HEK293 (cell line): ENCODE data around the gene FAM151A.

Experiments used
- CTCF ChIA-PET: fragments of 350-600 bp; formaldehyde crosslinking; extraction: SDS; loops from one replicate; lab custom pipeline; 2021; ENCODE audit warnings: antibody characterized with exemption; lab: Yijun Ruan, JAX
- POLR2A ChIA-PET: fragments of 300-600 bp; formaldehyde crosslinking; extraction: SDS; loops from one replicate; lab custom pipeline; 2020; ENCODE audit warnings: antibody characterized with exemption, inconsistent platforms; lab: Yijun Ruan, JAX
- H3K27ac ChIP-seq: fragments of 200-500 bp; sonication (Bioruptor generic); 2 replicates; pipeline ENCODE4 v1.5.1; 2014; ENCODE audit warnings: low read depth, low read length, control low read depth, inconsistent platforms; ENCODE audit errors: extremely low read depth
- H3K36me3 ChIP-seq, 2 experiments: fragments of 200-500 bp in 1 of 2; sonication (Bioruptor generic) in 1 of 2; 1 replicate in 1 of 2; 2 replicates in 1 of 2; pipeline ENCODE4 v1.5.1; 2014 to 2017; ENCODE audit warnings: inconsistent platforms in 2 of 2, low read length in 2 of 2; ENCODE audit not compliant: control insufficient read depth in 2 of 2, insufficient read depth in 1 of 2
- H3K4me1 ChIP-seq: fragments of 200-500 bp; sonication (Bioruptor generic); 2 replicates; pipeline ENCODE4 v1.5.1; 2014; ENCODE audit warnings: mild to moderate bottlenecking, low read length, inconsistent platforms; ENCODE audit not compliant: control insufficient read depth, insufficient read depth
- H3K4me3 ChIP-seq: 2 replicates; pipeline ENCODE4 v1.5.1; 2011; ENCODE audit warnings: low read depth, mild to moderate bottlenecking, control low read depth, low read length, moderate library complexity
- H3K9me3 ChIP-seq: fragments of 200-500 bp; sonication (Bioruptor generic); 2 replicates; pipeline ENCODE4 v1.5.1; 2014; ENCODE audit warnings: low read depth, low read length, inconsistent platforms; ENCODE audit not compliant: control insufficient read depth, insufficient read depth
- GLIS1 ChIP-seq: fragments of 450-650 bp; formaldehyde crosslinking; IDR thresholded peaks from 2 replicates; pipeline ENCODE4 v1.5.1; 2016; ENCODE audit warnings: missing biosample characterization, missing genetic modification characterization
- GLIS2 ChIP-seq: fragments of 450-650 bp; formaldehyde crosslinking; IDR thresholded peaks from 2 replicates; pipeline ENCODE4 v1.5.1; 2016; ENCODE audit warnings: missing biosample characterization, missing genetic modification characterization
- KLF8 ChIP-seq: fragments of 450-650 bp; formaldehyde crosslinking; IDR thresholded peaks from 2 replicates; pipeline ENCODE4 v1.5.1; 2016; ENCODE audit warnings: missing biosample characterization, missing genetic modification characterization
- SETDB1 ChIP-seq: IDR thresholded peaks from one replicate; pipeline ENCODE4 v1.6.1; 2017; ENCODE audit warnings: mild to moderate bottlenecking, low read length, moderate library complexity, mixed read lengths; ENCODE audit not compliant: insufficient read length
- SP2 ChIP-seq: fragments of 450-650 bp; formaldehyde crosslinking; IDR thresholded peaks from 2 replicates; pipeline ENCODE4 v1.5.1; 2016; ENCODE audit warnings: missing biosample characterization, missing genetic modification characterization
- ZFHX2 ChIP-seq: fragments of 450-650 bp; formaldehyde crosslinking; conservative IDR thresholded peaks from 2 replicates; pipeline ENCODE4 v1.5.1; 2016; ENCODE audit warnings: missing biosample characterization, missing genetic modification characterization
- ZNF184 ChIP-seq: fragments of 450-650 bp; IDR thresholded peaks from 2 replicates; pipeline ENCODE4 v1.5.1; 2018; ENCODE audit warnings: missing biosample characterization, mild to moderate bottlenecking, missing genetic modification characterization
- ZNF2 ChIP-seq: fragments of 450-650 bp; formaldehyde crosslinking; IDR thresholded peaks from 2 replicates; pipeline ENCODE4 v1.5.1; 2016; ENCODE audit warnings: missing biosample characterization, missing genetic modification characterization
- ZNF324 ChIP-seq: fragments of 450-650 bp; formaldehyde crosslinking; IDR thresholded peaks from 2 replicates; pipeline ENCODE4 v1.5.1; 2016; ENCODE audit warnings: missing biosample characterization, missing genetic modification characterization
- ZNF626 ChIP-seq: fragments of 450-650 bp; sonication (Bioruptor Pico); formaldehyde crosslinking; IDR thresholded peaks from 2 replicates; pipeline ENCODE4 v1.5.1; 2018; ENCODE audit warnings: missing biosample characterization, missing genetic modification characterization, inconsistent platforms
- ZNF654 ChIP-seq: fragments of 450-650 bp; formaldehyde crosslinking; IDR thresholded peaks from 2 replicates; pipeline ENCODE4 v1.5.1; 2016; ENCODE audit warnings: low read depth, missing biosample characterization, missing genetic modification characterization
- TF ChIP-seq, protein P1 (sequence below): fragments of 450-650 bp; formaldehyde crosslinking; IDR thresholded peaks from 2 replicates; pipeline ENCODE4 v1.5.1; 2016; ENCODE audit warnings: missing biosample characterization, missing genetic modification characterization
- TF ChIP-seq, protein P2 (sequence below): fragments of 450-650 bp; formaldehyde crosslinking; IDR thresholded peaks from 2 replicates; pipeline ENCODE4 v1.5.1; 2016; ENCODE audit warnings: missing biosample characterization, missing genetic modification characterization
- TF ChIP-seq, protein P3 (sequence below): fragments of 450-650 bp; formaldehyde crosslinking; IDR thresholded peaks from 2 replicates; pipeline ENCODE4 v1.5.1; 2016; ENCODE audit warnings: missing biosample characterization, missing genetic modification characterization
- TF ChIP-seq, protein P4 (sequence below): fragments of 450-650 bp; formaldehyde crosslinking; conservative IDR thresholded peaks from 2 replicates; pipeline ENCODE4 v1.5.1; 2016; ENCODE audit warnings: low read depth, missing biosample characterization, missing genetic modification characterization
- TF ChIP-seq, protein P5 (sequence below): fragments of 450-650 bp; formaldehyde crosslinking; IDR thresholded peaks from 2 replicates; pipeline ENCODE4 v1.5.1; 2016; ENCODE audit warnings: missing biosample characterization, missing genetic modification characterization

FAM151A gene

DNA sequence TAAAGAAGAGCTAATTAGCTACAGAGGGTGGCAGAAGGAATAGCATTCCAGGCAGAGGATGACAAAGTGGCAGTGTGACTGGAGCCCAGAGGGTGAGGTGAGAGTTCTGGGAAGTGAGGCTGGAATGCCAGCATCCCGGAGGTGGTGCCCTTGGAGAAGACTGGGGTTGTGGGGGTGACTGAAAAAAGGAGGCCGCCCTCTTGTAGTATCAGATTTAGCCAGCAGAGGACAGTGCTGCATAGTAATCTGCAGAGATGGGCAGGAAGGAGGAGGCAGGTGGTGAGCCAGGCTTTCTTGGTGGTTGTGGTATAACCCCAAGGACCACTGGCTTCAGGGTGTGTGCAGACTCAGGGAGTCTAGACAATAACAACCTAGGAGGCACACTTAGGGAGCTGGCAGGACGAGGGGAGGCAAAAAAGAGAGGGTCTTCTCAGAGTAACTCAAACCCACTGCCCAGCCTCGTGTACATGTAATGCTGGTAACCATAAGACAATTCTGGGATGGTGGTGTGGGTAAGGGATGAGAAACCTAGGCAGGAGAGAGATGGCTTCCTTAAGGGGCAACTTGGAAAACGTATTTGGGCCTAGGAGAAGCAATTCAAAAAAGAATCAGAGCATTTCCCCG, 48.8 kb upstream of the FAM151A start:
- POLR2A ChIA-PET: no interaction called here
- TF ChIP-seq ZNF626 (no peak), ZNF324 (no peak), ZNF184 (tag by site-specific recombination) (no peak), ZNF2 (tag by site-specific recombination) (0 out of 2 replicates have a peak, but pooled peaks have one; percentile 34), ZFHX2 (tag by site-specific recombination) (0 out of 2 replicates have a peak, but pooled peaks have one; percentile 11), GLIS2 (tag by site-specific recombination) (peak; percentile 19; the same call in 1 of the 2 replicates), ZNF654 (tag by site-specific recombination) (peak; percentile 92), SP2 (tag by site-specific recombination) (no peak), SETDB1 (no peak), GLIS1 (tag by site-specific recombination) (peak; percentile 21; the same call in 1 of the 2 replicates), KLF8 (tag by site-specific recombination) (no peak)
- TF ChIP-seq, protein P1, sequence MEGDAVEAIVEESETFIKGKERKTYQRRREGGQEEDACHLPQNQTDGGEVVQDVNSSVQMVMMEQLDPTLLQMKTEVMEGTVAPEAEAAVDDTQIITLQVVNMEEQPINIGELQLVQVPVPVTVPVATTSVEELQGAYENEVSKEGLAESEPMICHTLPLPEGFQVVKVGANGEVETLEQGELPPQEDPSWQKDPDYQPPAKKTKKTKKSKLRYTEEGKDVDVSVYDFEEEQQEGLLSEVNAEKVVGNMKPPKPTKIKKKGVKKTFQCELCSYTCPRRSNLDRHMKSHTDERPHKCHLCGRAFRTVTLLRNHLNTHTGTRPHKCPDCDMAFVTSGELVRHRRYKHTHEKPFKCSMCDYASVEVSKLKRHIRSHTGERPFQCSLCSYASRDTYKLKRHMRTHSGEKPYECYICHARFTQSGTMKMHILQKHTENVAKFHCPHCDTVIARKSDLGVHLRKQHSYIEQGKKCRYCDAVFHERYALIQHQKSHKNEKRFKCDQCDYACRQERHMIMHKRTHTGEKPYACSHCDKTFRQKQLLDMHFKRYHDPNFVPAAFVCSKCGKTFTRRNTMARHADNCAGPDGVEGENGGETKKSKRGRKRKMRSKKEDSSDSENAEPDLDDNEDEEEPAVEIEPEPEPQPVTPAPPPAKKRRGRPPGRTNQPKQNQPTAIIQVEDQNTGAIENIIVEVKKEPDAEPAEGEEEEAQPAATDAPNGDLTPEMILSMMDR (tag by site-specific recombination): peak; percentile 91
- TF ChIP-seq, protein P2, sequence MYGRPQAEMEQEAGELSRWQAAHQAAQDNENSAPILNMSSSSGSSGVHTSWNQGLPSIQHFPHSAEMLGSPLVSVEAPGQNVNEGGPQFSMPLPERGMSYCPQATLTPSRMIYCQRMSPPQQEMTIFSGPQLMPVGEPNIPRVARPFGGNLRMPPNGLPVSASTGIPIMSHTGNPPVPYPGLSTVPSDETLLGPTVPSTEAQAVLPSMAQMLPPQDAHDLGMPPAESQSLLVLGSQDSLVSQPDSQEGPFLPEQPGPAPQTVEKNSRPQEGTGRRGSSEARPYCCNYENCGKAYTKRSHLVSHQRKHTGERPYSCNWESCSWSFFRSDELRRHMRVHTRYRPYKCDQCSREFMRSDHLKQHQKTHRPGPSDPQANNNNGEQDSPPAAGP (tag by site-specific recombination): 0 out of 2 replicates have a peak, but pooled peaks have one; percentile 60
- TF ChIP-seq, protein P3, sequence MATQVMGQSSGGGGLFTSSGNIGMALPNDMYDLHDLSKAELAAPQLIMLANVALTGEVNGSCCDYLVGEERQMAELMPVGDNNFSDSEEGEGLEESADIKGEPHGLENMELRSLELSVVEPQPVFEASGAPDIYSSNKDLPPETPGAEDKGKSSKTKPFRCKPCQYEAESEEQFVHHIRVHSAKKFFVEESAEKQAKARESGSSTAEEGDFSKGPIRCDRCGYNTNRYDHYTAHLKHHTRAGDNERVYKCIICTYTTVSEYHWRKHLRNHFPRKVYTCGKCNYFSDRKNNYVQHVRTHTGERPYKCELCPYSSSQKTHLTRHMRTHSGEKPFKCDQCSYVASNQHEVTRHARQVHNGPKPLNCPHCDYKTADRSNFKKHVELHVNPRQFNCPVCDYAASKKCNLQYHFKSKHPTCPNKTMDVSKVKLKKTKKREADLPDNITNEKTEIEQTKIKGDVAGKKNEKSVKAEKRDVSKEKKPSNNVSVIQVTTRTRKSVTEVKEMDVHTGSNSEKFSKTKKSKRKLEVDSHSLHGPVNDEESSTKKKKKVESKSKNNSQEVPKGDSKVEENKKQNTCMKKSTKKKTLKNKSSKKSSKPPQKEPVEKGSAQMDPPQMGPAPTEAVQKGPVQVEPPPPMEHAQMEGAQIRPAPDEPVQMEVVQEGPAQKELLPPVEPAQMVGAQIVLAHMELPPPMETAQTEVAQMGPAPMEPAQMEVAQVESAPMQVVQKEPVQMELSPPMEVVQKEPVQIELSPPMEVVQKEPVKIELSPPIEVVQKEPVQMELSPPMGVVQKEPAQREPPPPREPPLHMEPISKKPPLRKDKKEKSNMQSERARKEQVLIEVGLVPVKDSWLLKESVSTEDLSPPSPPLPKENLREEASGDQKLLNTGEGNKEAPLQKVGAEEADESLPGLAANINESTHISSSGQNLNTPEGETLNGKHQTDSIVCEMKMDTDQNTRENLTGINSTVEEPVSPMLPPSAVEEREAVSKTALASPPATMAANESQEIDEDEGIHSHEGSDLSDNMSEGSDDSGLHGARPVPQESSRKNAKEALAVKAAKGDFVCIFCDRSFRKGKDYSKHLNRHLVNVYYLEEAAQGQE (tag by site-specific recombination): no peak
- TF ChIP-seq, protein P4, sequence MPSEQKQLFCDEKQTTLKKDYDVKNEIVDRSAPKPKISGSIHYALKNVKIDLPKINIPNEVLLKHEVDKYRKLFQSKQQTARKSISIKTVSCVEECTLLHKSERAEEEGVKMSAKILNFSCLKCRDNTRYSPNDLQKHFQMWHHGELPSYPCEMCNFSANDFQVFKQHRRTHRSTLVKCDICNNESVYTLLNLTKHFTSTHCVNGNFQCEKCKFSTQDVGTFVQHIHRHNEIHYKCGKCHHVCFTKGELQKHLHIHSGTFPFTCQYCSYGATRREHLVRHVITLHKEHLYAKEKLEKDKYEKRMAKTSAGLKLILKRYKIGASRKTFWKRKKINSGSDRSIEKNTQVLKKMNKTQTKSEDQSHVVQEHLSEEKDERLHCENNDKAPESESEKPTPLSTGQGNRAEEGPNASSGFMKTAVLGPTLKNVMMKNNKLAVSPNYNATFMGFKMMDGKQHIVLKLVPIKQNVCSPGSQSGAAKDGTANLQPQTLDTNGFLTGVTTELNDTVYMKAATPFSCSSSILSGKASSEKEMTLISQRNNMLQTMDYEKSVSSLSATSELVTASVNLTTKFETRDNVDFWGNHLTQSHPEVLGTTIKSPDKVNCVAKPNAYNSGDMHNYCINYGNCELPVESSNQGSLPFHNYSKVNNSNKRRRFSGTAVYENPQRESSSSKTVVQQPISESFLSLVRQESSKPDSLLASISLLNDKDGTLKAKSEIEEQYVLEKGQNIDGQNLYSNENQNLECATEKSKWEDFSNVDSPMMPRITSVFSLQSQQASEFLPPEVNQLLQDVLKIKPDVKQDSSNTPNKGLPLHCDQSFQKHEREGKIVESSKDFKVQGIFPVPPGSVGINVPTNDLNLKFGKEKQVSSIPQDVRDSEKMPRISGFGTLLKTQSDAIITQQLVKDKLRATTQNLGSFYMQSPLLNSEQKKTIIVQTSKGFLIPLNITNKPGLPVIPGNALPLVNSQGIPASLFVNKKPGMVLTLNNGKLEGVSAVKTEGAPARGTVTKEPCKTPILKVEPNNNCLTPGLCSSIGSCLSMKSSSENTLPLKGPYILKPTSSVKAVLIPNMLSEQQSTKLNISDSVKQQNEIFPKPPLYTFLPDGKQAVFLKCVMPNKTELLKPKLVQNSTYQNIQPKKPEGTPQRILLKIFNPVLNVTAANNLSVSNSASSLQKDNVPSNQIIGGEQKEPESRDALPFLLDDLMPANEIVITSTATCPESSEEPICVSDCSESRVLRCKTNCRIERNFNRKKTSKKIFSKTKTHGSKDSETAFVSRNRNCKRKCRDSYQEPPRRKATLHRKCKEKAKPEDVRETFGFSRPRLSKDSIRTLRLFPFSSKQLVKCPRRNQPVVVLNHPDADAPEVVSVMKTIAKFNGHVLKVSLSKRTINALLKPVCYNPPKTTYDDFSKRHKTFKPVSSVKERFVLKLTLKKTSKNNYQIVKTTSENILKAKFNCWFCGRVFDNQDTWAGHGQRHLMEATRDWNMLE (tag by site-specific recombination): no peak
- TF ChIP-seq, protein P5, sequence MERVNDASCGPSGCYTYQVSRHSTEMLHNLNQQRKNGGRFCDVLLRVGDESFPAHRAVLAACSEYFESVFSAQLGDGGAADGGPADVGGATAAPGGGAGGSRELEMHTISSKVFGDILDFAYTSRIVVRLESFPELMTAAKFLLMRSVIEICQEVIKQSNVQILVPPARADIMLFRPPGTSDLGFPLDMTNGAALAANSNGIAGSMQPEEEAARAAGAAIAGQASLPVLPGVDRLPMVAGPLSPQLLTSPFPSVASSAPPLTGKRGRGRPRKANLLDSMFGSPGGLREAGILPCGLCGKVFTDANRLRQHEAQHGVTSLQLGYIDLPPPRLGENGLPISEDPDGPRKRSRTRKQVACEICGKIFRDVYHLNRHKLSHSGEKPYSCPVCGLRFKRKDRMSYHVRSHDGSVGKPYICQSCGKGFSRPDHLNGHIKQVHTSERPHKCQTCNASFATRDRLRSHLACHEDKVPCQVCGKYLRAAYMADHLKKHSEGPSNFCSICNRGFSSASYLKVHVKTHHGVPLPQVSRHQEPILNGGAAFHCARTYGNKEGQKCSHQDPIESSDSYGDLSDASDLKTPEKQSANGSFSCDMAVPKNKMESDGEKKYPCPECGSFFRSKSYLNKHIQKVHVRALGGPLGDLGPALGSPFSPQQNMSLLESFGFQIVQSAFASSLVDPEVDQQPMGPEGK (tag by site-specific recombination): 0 out of 2 replicates have a peak, but pooled peaks have one; percentile 14
- CTCF ChIA-PET: interaction anchor here (0.6 to 2.6 kb wide), 15 partner anchors 9 to 604 kb away, joined by 3 to 10 read pairs (median 4); no protein-coding TSS in a partner anchor

More for the DNA sequence above, 48.8 kb upstream of the FAM151A start:
- no peak overlapping the region for H3K4me3 ChIP-seq
- H3K36me3 ChIP-seq: no peaks in the 10 kb centered on the region
- no peaks in the 10 kb centered on the region for H3K9me3 ChIP-seq
- no peaks in the 10 kb centered on the region for H3K4me1 ChIP-seq
- no peak overlapping the region for H3K27ac ChIP-seq
